K562 treated with DMSO at 1 percent for 4 hours (cell line): ENCODE data around the gene VPS35. TPM values are rescaled to one million over a fixed set of nuclear protein-coding genes. Genes with fewer than 3 reads are reported as not detected.

ENCODE experiments used
- total RNA-seq: library from RNA; unstranded; fragments of 300-600 nt; gene quantifications from 2 replicates; pipeline ENCODE4 v1.2.3, GENCODE V29; 2022; ENCODE audit not compliant: insufficient read depth

VPS35 gene
- 34.0 and 36.6 TPM in 2 replicates for total RNA-seq

DNA sequence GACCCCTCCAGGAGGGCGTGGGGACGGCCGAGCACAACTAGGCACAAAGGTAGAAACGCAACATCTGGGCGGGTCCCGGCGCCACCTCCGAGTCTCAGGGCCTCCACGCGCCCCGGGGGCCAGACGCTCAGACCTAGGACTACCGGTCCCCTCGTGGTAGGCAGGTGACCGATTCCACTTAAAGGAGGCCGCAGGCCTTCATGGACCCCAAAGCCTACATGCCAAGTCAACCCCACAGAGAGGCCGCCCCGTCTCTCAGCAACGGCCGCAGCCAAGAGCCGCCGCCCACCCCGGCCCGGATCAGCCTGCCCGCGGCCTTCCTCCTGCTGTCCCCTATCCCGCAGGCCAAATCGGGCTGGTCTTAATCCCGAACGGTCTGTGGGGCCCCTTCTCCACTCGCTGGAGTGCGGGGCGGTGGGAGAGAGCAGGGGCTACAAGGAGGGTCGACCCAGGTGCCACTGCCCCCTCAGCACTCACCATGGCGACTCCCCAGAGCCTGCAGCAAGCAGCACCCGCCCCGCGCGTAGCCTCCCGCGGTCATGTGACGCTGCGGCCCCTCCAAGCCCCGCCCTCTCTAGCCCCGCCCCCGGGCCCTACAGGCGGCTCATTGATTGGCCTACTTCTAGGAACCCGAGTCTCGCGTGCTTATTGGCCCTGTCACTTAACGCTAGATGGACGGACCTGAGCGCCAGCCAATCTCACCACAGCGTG lies at the start of gene VPS35:
VPS35 (minus strand) TSS at position 525 of the 711 bp plus-strand sequence; CDS start at position 480, 45 bp downstream.

DNA sequence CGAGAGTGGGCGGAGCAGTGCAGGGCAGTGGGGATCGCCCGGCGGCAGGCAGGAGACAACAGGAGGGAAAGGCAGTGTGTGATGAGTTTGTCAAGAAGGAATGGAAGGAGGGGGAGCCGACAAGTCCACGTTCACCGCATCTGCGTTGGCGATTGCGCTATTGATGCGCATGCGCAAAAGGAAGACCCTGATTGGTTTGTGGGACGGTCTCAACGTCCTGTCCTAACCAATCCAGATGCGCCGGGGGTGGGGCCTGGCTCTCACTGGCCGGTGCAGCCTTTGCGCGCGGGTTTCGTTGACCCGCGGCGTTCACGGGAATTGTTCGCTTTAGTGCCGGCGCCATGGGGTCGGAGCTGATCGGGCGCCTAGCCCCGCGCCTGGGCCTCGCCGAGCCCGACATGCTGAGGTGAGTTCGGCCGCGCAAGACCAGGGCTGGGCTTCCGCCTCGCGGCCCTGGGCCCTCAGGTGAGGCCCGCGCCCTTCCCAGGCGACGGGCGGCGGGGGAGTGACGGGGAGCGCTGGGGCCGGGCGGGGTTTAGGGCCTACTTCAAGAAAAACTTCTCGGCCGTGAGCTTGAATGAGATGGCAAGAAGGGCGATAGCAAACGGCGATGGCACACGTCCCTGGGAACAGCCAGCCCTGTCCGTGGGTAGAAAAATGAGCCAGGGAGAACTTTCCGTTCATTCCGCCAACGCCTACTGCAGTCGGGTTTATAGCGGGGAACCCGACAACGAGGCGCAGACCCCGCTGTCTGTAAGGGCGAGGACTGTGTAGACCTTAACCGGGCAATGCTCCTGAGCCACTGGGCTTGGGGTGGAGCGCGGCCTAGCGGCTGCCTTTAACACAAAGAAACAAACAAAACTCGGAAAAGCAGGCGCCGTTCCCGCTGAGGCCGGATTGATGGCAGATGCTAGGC lies 645 bp upstream of the VPS35 start, which contains the start of gene ORC6:
ORC6 (plus strand) TSS at position 295 of the 916 bp plus-strand sequence; CDS start at position 342, 47 bp downstream.

DNA sequence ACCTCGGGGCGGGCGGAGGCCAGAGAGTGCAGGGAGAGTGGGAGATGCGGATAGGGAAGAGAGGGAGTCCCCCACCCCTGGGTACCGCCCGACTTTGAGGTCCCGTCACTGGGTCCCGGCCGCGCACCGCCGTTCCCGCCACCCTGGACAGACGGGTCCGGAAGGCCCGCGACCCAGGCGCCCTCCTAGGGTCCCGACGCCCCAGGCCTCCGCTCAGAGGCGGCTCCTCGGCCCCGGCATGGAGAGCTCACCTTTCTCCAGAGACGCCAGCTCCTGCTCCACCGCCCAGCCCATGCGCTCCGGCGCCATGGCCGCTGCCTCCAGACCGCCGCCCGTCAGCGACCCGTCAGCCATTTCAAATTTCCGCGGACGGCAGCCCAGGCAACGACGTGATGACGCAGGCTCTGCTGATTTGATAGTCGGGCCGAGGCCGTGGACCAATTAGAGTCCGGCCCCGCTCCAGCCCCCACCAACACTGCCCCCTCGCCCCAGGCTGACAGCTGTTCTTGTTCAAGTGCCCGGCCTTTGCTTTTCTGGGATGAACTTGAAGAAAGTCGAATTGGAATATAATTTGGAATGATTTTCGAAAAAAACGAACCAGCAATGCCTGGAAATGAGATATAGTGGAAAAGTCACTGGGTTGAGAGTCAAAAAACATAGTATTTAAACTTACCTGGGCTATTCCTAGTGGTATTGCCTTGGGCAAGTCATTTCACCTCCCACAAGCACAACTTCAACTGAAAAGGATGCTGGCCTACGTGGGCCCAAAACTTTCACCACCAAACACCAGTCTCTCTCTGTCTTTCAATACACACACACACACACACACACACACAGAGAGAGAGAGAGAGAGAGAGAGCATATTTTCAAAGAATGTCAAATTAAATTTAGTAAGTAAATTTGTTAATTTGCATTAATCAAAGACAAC lies 67.7 kb downstream of the VPS35 start, which contains the start of gene SHCBP1:
SHCBP1 (minus strand) TSS at position 374 of the 928 bp plus-strand sequence; CDS start at position 354, 20 bp downstream.

Other genes starting within 250 kb of the VPS35 start
- gene SHCBP1, start 67.8 kb downstream of the VPS35 start, total RNA-seq: 13.0 and 17.0 TPM in 2 replicates
- 40.4 and 49.4 TPM in 2 replicates for gene ORC6, start 481 bp upstream of the VPS35 start, total RNA-seq
- gene MYLK3, start 59.2 kb upstream of the VPS35 start, total RNA-seq: 3.7 and 4.2 TPM in 2 replicates
- 8.1 and 8.5 TPM in 2 replicates for gene C16orf87, start 142.0 kb upstream of the VPS35 start, total RNA-seq
- gene GPT2, start 195.2 kb upstream of the VPS35 start, total RNA-seq: 20.3 and 23.6 TPM in 2 replicates